K562 (cell line): Measurements from ENCODE around the gene HAGHL. TPM values are rescaled to one million over a fixed set of nuclear protein-coding genes. Genes with fewer than 3 reads are reported as not detected.

Experiments
- ATAC-seq: fragments of 200-7000 bp; cut with Tn5 transposase; 3 replicates; pipeline ENCODE4 v1.9.1; 2020; ENCODE audit warnings: moderate library complexity
- BruUV-seq: library from RNA; stranded (reverse); fragments of 400-500 nt; replicated peaks from 2 replicates; lab custom pipeline; 2021; lab: Mats Ljungman, UMichigan
- CTCF ChIA-PET: fragments of 300-600 bp; formaldehyde crosslinking; extraction: SDS; loops from one replicate; lab custom pipeline; 2021; ENCODE audit warnings: low intra/inter-chr PET ratio; lab: Yijun Ruan, JAX
- POLR2A ChIA-PET: fragments of 300-600, 350-650 bp; sonication (Branson Sonifier 250); formaldehyde crosslinking; extraction: SDS; loops from one replicate; lab custom pipeline; 2021; ENCODE audit warnings: antibody characterized with exemption, inconsistent platforms; lab: Yijun Ruan, JAX
- DNase-seq, 4 experiments: peaks; one replicate each; pipeline versions ENCODE4 v3.0.0 to v3.0.0-alpha.2; 2011 to 2018; ENCODE audit warnings: low spot score in 3 of 4, mixed read lengths in 3 of 4; ENCODE audit errors: extremely low read depth in 1 of 4
- FAIRE-seq: peaks from 2 replicates; lab custom pipeline; 2011; peaks lifted over from hg19 to GRCh38; lab: Jason Lieb, UNC
- H2AFZ ChIP-seq: 2 replicates; pipeline ENCODE4 v1.6.0; 2011; ENCODE audit warnings: low read depth, low read length, control low read depth, inconsistent platforms
- H3K27ac ChIP-seq: fragments of 200-600 bp; 3 replicates; pipeline ENCODE4 v1.8.0; 2011; ENCODE audit warnings: low read depth, mild to moderate bottlenecking, control low read depth, inconsistent platforms, low read length, moderate library complexity, mixed read lengths; ENCODE audit errors: extremely low read depth
- H3K27me3 ChIP-seq, 2 experiments: fragments of 300-600 bp in 1 of 2; 2 replicates in 1 of 2; 3 replicates in 1 of 2; pipeline versions ENCODE4 v1.6.0 to v1.8.0; 2011; ENCODE audit warnings: inconsistent platforms in 2 of 2, low read length in 2 of 2, mild to moderate bottlenecking in 1 of 2, mixed read lengths in 1 of 2, moderate library complexity in 1 of 2; ENCODE audit not compliant: control insufficient read depth in 2 of 2, insufficient read depth in 2 of 2
- H3K36me3 ChIP-seq: fragments of 300-600 bp; 3 replicates; pipeline ENCODE4 v1.8.0; 2011; ENCODE audit warnings: mild to moderate bottlenecking, low read length, inconsistent platforms; ENCODE audit not compliant: control insufficient read depth, insufficient read depth
- H3K4me1 ChIP-seq, 2 experiments: fragments of 200-600 bp in 1 of 2; replicated peaks in 1 of 2; 2 replicates in 1 of 2; 3 replicates in 1 of 2; pipeline versions ENCODE4 v1.5.1 to v1.8.0; 2011; ENCODE audit warnings: inconsistent platforms in 2 of 2, low read length in 2 of 2, mild to moderate bottlenecking in 1 of 2, mixed read lengths in 1 of 2, moderate library complexity in 1 of 2; ENCODE audit not compliant: control insufficient read depth in 2 of 2, insufficient read depth in 2 of 2
- H3K4me2 ChIP-seq: 2 replicates; pipeline ENCODE4 v1.6.1; 2011; ENCODE audit warnings: low read length, control low read depth, inconsistent platforms, mixed read lengths; ENCODE audit not compliant: insufficient read depth
- H3K4me3 ChIP-seq: fragments of 200-600 bp; sonication (generic), shearing (Covaris generic); 2 replicates; pipeline ENCODE4 v1.5.1; 2016; ENCODE audit warnings: control low read depth, inconsistent platforms
- H3K79me2 ChIP-seq: fragments of 200-600 bp; 3 replicates; pipeline ENCODE4 v1.8.0; 2011; ENCODE audit warnings: low read length, inconsistent platforms; ENCODE audit not compliant: control insufficient read depth, insufficient read depth
- H3K9ac ChIP-seq, 2 experiments: 2 replicates each; pipeline versions ENCODE4 v1.6.0 to v1.6.1; 2011; ENCODE audit warnings: low read depth in 2 of 2, low read length in 2 of 2, control low read depth in 1 of 2, inconsistent platforms in 1 of 2, mild to moderate bottlenecking in 1 of 2, mixed read lengths in 1 of 2; ENCODE audit not compliant: insufficient read depth in 1 of 2
- H3K9me1 ChIP-seq: one replicate; pipeline ENCODE4 v1.6.0; 2011; ENCODE audit warnings: inconsistent platforms, mild to moderate bottlenecking, low read length, moderate library complexity; ENCODE audit not compliant: control insufficient read depth, insufficient read depth
- H3K9me3 ChIP-seq: replicated peaks from 2 replicates; pipeline ENCODE4 v1.5.1; 2011; ENCODE audit warnings: low read depth, low read length, inconsistent platforms; ENCODE audit not compliant: control insufficient read depth, insufficient read depth
- H4K20me1 ChIP-seq: replicated peaks from 2 replicates; pipeline ENCODE4 v1.6.1; 2011; ENCODE audit warnings: low read length, inconsistent platforms, mixed read lengths; ENCODE audit not compliant: control insufficient read depth, insufficient read depth
- E2F6 ChIP-seq, 2 experiments: IDR thresholded peaks; 2 replicates each; pipeline ENCODE4 v1.6.1; 2011; ENCODE audit warnings: borderline replicate concordance in 1 of 2, control low read depth in 1 of 2, low read depth in 1 of 2, low read length in 1 of 2, mild to moderate bottlenecking in 1 of 2, mixed read lengths in 1 of 2, moderate library complexity in 1 of 2; ENCODE audit not compliant: insufficient read depth in 1 of 2, insufficient read length in 1 of 2, poor library complexity in 1 of 2, severe bottlenecking in 1 of 2; ENCODE audit errors: extremely low read depth in 1 of 2
- ESRRB ChIP-seq: fragments of 250-450 bp; sonication (Bioruptor Pico); IDR thresholded peaks from 2 replicates; pipeline ENCODE4 v1.5.0; 2020; ENCODE audit warnings: mild to moderate bottlenecking, moderate library complexity, borderline replicate concordance
- FOXA3 ChIP-seq, 2 experiments: fragments of 450-650 bp in 1 of 2; sonication (generic) in 1 of 2; formaldehyde crosslinking; IDR thresholded peaks in 1 of 2; conservative IDR thresholded peaks in 1 of 2; 2 replicates each; pipeline versions ENCODE4 v1.4.0 to v1.8.0; 2020 to 2022; ENCODE audit warnings: mild to moderate bottlenecking in 2 of 2, missing genetic modification reagents in 1 of 2
- GTF2F1 ChIP-seq: IDR thresholded peaks from 2 replicates; pipeline ENCODE4 v1.6.1; 2011; ENCODE audit warnings: low read depth, low read length, improper control_type of control experiment
- NR2C1 ChIP-seq, 2 experiments: fragments of 450-650 bp; IDR thresholded peaks; 2 replicates each; pipeline ENCODE4 v1.6.1; 2017; ENCODE audit warnings: mild to moderate bottlenecking in 2 of 2, antibody characterized with exemption in 1 of 2, inconsistent platforms in 1 of 2, missing compliant biosample characterization in 1 of 2, missing genetic modification characterization in 1 of 2
- PHF8 ChIP-seq: fragments of 200-600 bp; sonication (generic); IDR thresholded peaks from 2 replicates; pipeline ENCODE4 v1.6.1; 2012; ENCODE audit warnings: mixed run types, mild to moderate bottlenecking, inconsistent platforms, low read length, moderate library complexity, borderline replicate concordance
- PML ChIP-seq: IDR thresholded peaks from 2 replicates; pipeline ENCODE4 v1.6.1; 2012; ENCODE audit warnings: low read length, inconsistent platforms
- RAD51 ChIP-seq: fragments of 450-650 bp; IDR thresholded peaks from 2 replicates; pipeline ENCODE4 v1.7.1; 2016; ENCODE audit warnings: low read depth, mild to moderate bottlenecking, borderline replicate concordance
- SRSF3 ChIP-seq: fragments of 200-400 bp; formaldehyde crosslinking; IDR thresholded peaks from 2 replicates; pipeline ENCODE4 v1.6.1; 2016; ENCODE audit warnings: mild to moderate bottlenecking, low read length, moderate library complexity; ENCODE audit not compliant: insufficient read depth
- THAP7 ChIP-seq: fragments of 250-450 bp; sonication (Bioruptor Pico); IDR thresholded peaks from 2 replicates; pipeline ENCODE4 v1.5.0; 2021
- THRB ChIP-seq: fragments of 450-650 bp; formaldehyde crosslinking; conservative IDR thresholded peaks from 2 replicates; pipeline ENCODE4 v1.4.0; 2022; ENCODE audit warnings: mild to moderate bottlenecking, missing genetic modification characterization
- ZBTB12 ChIP-seq: fragments of 250-450 bp; sonication (Bioruptor Pico); IDR thresholded peaks from 2 replicates; pipeline ENCODE4 v1.4.0; 2020
- ZBTB7A ChIP-seq: IDR thresholded peaks from 2 replicates; pipeline ENCODE4 v1.6.1; 2011; ENCODE audit warnings: low read depth, mild to moderate bottlenecking, low read length, moderate library complexity, borderline replicate concordance; ENCODE audit not compliant: control insufficient read depth
- ZNF717 ChIP-seq: fragments of 250-450 bp; sonication (Bioruptor Pico); IDR thresholded peaks from 2 replicates; pipeline ENCODE4 v1.5.0; 2021
- ZNF77 ChIP-seq: fragments of 250-450 bp; sonication (Bioruptor Pico); IDR thresholded peaks from 2 replicates; pipeline ENCODE4 v1.5.0; 2020
- ZSCAN32 ChIP-seq: fragments of 450-650 bp; formaldehyde crosslinking; IDR thresholded peaks from 2 replicates; pipeline ENCODE4 v1.4.0; 2020; ENCODE audit warnings: mild to moderate bottlenecking, moderate library complexity
- WGBS: fragments of 100-300 bp; shearing (Covaris generic); methylation state at CpG from one replicate; pipeline ENCODE4 v1.1.6; 2016; ENCODE audit warnings: low coverage, mixed read lengths; ENCODE audit not compliant: insufficient coverage; ENCODE audit errors: missing lambda C conversion rate; 5-methylcytosine and 5-hydroxymethylcytosine counted together
- in situ Hi-C: fragments of 300-500 bp; cut with MboI; formaldehyde crosslinking; loops from 4 replicates; pipeline ENCODE4 v1.15.0; 2018; ENCODE audit warnings: inconsistent platforms, mixed read lengths
- intact Hi-C: fragments of 100-400 bp; cut with micrococcal nuclease; formaldehyde crosslinking; loops from 2 replicates; pipeline ENCODE4 v1.14.2; 2022
- polyA plus RNA-seq, 8 experiments: library from polyadenylated mRNA; depleted of rRNA in 4 of 8; stranded (reverse) in 5 of 8; unstranded in 3 of 8; fragments of >200 nt; fragmentation: Nextera tagmentation in 2 of 8; fragmentation: Illumina TruSeq in 1 of 8; extraction: Ambion mirVana in 2 of 8; extraction: Trizol in 1 of 8; gene quantifications; 2 replicates each; pipeline versions ENCODE4 v1.2.1 to v1.2.3, GENCODE V29; 2011 to 2014; ENCODE audit warnings: inconsistent platforms in 1 of 8, missing spikeins in 1 of 8
- total RNA-seq, 7 experiments: library from RNA; depleted of rRNA in 6 of 7; stranded (reverse); fragments of >200 nt in 6 of 7; fragmentation: Illumina TruSeq in 2 of 7; extraction: Trizol in 2 of 7; gene quantifications; 2 replicates each; pipeline versions ENCODE4 v1.2.1 to v1.2.3, GENCODE V29; 2011 to 2021; ENCODE audit warnings: low replicate concordance in 1 of 7

HAGHL gene
- total and polyA plus RNA-seq, 9 of the 15 experiments (the other 6 are each of a cell fraction or from before 2014, with no cell fraction given): 0.31 to 83.4 (median 20.7) TPM

GRCh38 chr16:684071-684794 is 42.7 kb upstream of the HAGHL start, which contains the start of gene JMJD8:
Gene JMJD8 (minus strand): TSS chr16:684334. CDS start chr16:684319, 15 bp downstream.
- ChIA-PET CTCF (no interaction called here), POLR2A (interaction anchor here (0.6 to 0.8 kb wide), 5 partner anchors 9 to 442 kb away, joined by 3 to 6 read pairs (median 3); partner anchors contain the start of gene RHBDL1)
- peak within 1 kb of the TSS; percentile 71 to 98 for H3K9ac ChIP-seq
- WGBS: 17% methylated on average over 42 of the region's 91 CpGs
- FAIRE-seq (peak; percentile 92), DNase-seq (peak; percentile 83 to 97 (median 90)), ATAC-seq (peak; percentile 76)
- peak within 1 kb of the TSS; percentile 88 for H3K27ac ChIP-seq
- peaks cover 13% of the 10 kb centered on the region for H3K9me1 ChIP-seq
- BruUV-seq: no TSS peak
- peak within 1 kb of the TSS; percentile 75 for H3K4me2 ChIP-seq
- H2AFZ ChIP-seq: peak within 1 kb of the TSS; percentile 24; the same call in 1 of the 2 replicates
- H3K79me2 ChIP-seq: peaks cover 47% of the 10 kb centered on the region
- H3K9me3 ChIP-seq: no peaks in the 10 kb centered on the region
- H3K27me3 ChIP-seq: no peaks in the 10 kb centered on the region
- H3K36me3 ChIP-seq: peaks cover 66% of the 10 kb centered on the region
- H4K20me1 ChIP-seq: peaks cover 21% of the 10 kb centered on the region
- peak within 1 kb of the TSS; percentile 98 for H3K4me3 ChIP-seq
- in situ Hi-C loops (no loop called here), intact Hi-C loops (loop anchor here (5.0 kb wide), 1 partner anchor 287 kb away; the partner anchor contains the start of gene NME4)
- H3K4me1 ChIP-seq: peaks cover 27 to 96% of the 10 kb centered on the region in 2 experiments
- TF ChIP-seq ZBTB12 (CRISPR knock-in tag) (peak; percentile 79), E2F6 (IDR thresholded peaks at IDR 0.05; ENCODE audit: borderline replicate concordance in 1 of 2, extremely low read depth in 1 of 2, insufficient read depth in 1 of 2, insufficient read length in 1 of 2, low read depth in 1 of 2, low read length in 1 of 2, poor library complexity in 1 of 2, severe bottlenecking in 1 of 2) (peak; percentile 99), THAP7 (CRISPR knock-in tag) (peak; percentile 63), SRSF3 (no peak), FOXA3 (CRISPR knock-in tag; conservative IDR thresholded peaks at IDR 0.05 in 1 of 2, IDR thresholded peaks at IDR 0.05 in 1 of 2) (no peak), GTF2F1 (no peak), NR2C1 (IDR thresholded peaks at IDR 0.05) (peak; percentile 90), NR2C1 (tag; IDR thresholded peaks at IDR 0.05) (peak; percentile 94), ZBTB7A (no peak; the same call in 1 of the 2 replicates), PHF8 (peak; percentile 62; the same call in 1 of the 2 replicates), ZNF717 (CRISPR knock-in tag) (no peak), ESRRB (CRISPR knock-in tag) (no peak), ZNF77 (CRISPR knock-in tag) (no peak), ZSCAN32 (CRISPR knock-in tag) (no peak), THRB (CRISPR knock-in tag) (no peak), RAD51 (no peak), PML (no peak)
